HepG2 (cell line): ENCODE results near the gene ATPAF2. TPM values are rescaled to one million over a fixed set of nuclear protein-coding genes. Genes with fewer than 3 reads are reported as not detected.

ENCODE experiments used
- GTF3A ChIP-seq: sonication (generic); formaldehyde crosslinking; conservative IDR thresholded peaks from 2 replicates; pipeline ENCODE4 v1.4.0; 2020; ENCODE audit warnings: mild to moderate bottlenecking, missing genetic modification reagents
- HIVEP1 ChIP-seq: sonication (generic); formaldehyde crosslinking; IDR thresholded peaks from 2 replicates; pipeline ENCODE4 v1.4.0; 2020; ENCODE audit warnings: mild to moderate bottlenecking, missing genetic modification reagents
- HNF4G ChIP-seq, 2 experiments: sonication (generic) in 1 of 2; formaldehyde crosslinking in 1 of 2; IDR thresholded peaks; 2 replicates each; pipeline versions ENCODE4 v1.4.0 to v1.6.1; 2011 to 2020; ENCODE audit warnings: borderline replicate concordance in 2 of 2, low read depth in 2 of 2, mild to moderate bottlenecking in 2 of 2, low read length in 1 of 2, missing genetic modification reagents in 1 of 2, moderate library complexity in 1 of 2
- HOXA3 ChIP-seq: sonication (generic); formaldehyde crosslinking; IDR thresholded peaks from 2 replicates; pipeline ENCODE4 v1.5.0; 2020; ENCODE audit warnings: missing genetic modification reagents
- HOXA9 ChIP-seq: sonication (generic); formaldehyde crosslinking; IDR thresholded peaks from 2 replicates; pipeline ENCODE4 v1.8.1; 2022; ENCODE audit warnings: missing genetic modification reagents, mild to moderate bottlenecking, moderate library complexity, borderline replicate concordance
- KLF11 ChIP-seq: IDR thresholded peaks from 2 replicates; pipeline ENCODE4 v1.6.1; 2016; ENCODE audit warnings: missing compliant biosample characterization
- MEIS1 ChIP-seq: sonication (generic); formaldehyde crosslinking; IDR thresholded peaks from 2 replicates; pipeline ENCODE4 v1.9.0; 2021; ENCODE audit warnings: mild to moderate bottlenecking, missing genetic modification reagents, moderate library complexity, borderline replicate concordance
- MXD3 ChIP-seq: IDR thresholded peaks from 2 replicates; pipeline ENCODE4 v1.6.1; 2016; ENCODE audit warnings: mild to moderate bottlenecking, missing biosample characterization, missing genetic modification reagents
- NFYC ChIP-seq: IDR thresholded peaks from 2 replicates; pipeline ENCODE4 v1.6.1; 2016; ENCODE audit warnings: missing genetic modification reagents, missing compliant biosample characterization
- NR1H2 ChIP-seq: sonication (generic); formaldehyde crosslinking; IDR thresholded peaks from 2 replicates; pipeline ENCODE4 v1.8.1; 2022; ENCODE audit warnings: low read depth, missing genetic modification reagents, borderline replicate concordance
- SATB2 ChIP-seq: sonication (generic); formaldehyde crosslinking; IDR thresholded peaks from 2 replicates; pipeline ENCODE4 v1.5.0; 2020; ENCODE audit warnings: missing genetic modification reagents
- XBP1 ChIP-seq: sonication (generic); formaldehyde crosslinking; IDR thresholded peaks from 2 replicates; pipeline ENCODE4 v1.5.0; 2020; ENCODE audit warnings: missing genetic modification reagents
- ZC3H4 ChIP-seq: sonication (generic); formaldehyde crosslinking; IDR thresholded peaks from 2 replicates; pipeline ENCODE4 v1.4.0; 2020; ENCODE audit warnings: missing genetic modification reagents, borderline replicate concordance
- ZNF121 ChIP-seq: sonication (generic); formaldehyde crosslinking; IDR thresholded peaks from 2 replicates; pipeline ENCODE4 v1.5.0; 2020; ENCODE audit warnings: mild to moderate bottlenecking, missing genetic modification reagents
- ZNF180 ChIP-seq: sonication (generic); formaldehyde crosslinking; IDR thresholded peaks from 2 replicates; pipeline ENCODE4 v1.4.0; 2020; ENCODE audit warnings: low read depth, missing genetic modification reagents, borderline replicate concordance
- ZNF354B ChIP-seq: sonication (generic); formaldehyde crosslinking; IDR thresholded peaks from 2 replicates; pipeline ENCODE4 v1.8.0; 2022; ENCODE audit warnings: mild to moderate bottlenecking, missing genetic modification reagents
- ZNF367 ChIP-seq: sonication (generic); formaldehyde crosslinking; IDR thresholded peaks from 2 replicates; pipeline ENCODE4 v1.4.0; 2020; ENCODE audit warnings: missing genetic modification reagents, borderline replicate concordance
- ZNF430 ChIP-seq: sonication (generic); formaldehyde crosslinking; IDR thresholded peaks from 2 replicates; pipeline ENCODE4 v1.9.0; 2021; ENCODE audit warnings: mild to moderate bottlenecking, missing genetic modification reagents
- ZNF496 ChIP-seq: sonication (generic); formaldehyde crosslinking; IDR thresholded peaks from 2 replicates; pipeline ENCODE4 v1.8.1; 2023; ENCODE audit warnings: mild to moderate bottlenecking, moderate library complexity, missing genetic modification reagents; ENCODE audit not compliant: insufficient replicate concordance
- ZNF607 ChIP-seq: sonication (generic); formaldehyde crosslinking; IDR thresholded peaks from 2 replicates; pipeline ENCODE4 v1.5.1; 2020; ENCODE audit warnings: missing genetic modification reagents, mild to moderate bottlenecking, borderline replicate concordance
- polyA plus RNA-seq, 8 experiments: library from polyadenylated mRNA; depleted of rRNA in 3 of 8; stranded (reverse) in 7 of 8; unstranded in 1 of 8; fragments of >200 nt; fragmentation: Illumina TruSeq in 4 of 8; extraction: Trizol in 4 of 8; gene quantifications; 2 replicates each; pipeline versions ENCODE4 v1.2.1 to v1.2.3, GENCODE V29; 2011 to 2016; ENCODE audit warnings: low read depth in 4 of 8, missing spikeins in 1 of 8, mixed read lengths in 1 of 8; ENCODE audit not compliant: insufficient read depth in 1 of 8
- total RNA-seq, 5 experiments: library from RNA; depleted of rRNA; stranded (reverse); fragments of >200 nt; fragmentation: Illumina TruSeq; extraction: Trizol; gene quantifications; 2 replicates each; pipeline ENCODE4 v1.2.3, GENCODE V29; 2016; ENCODE audit warnings: low read depth in 1 of 5
- TF ChIP-seq, protein P1 (sequence below): sonication (generic); formaldehyde crosslinking; IDR thresholded peaks from 2 replicates; pipeline ENCODE4 v1.5.1; 2020; ENCODE audit warnings: mild to moderate bottlenecking, missing genetic modification reagents
- TF ChIP-seq, protein P2 (sequence below): IDR thresholded peaks from 2 replicates; pipeline ENCODE4 v1.6.1; 2012; ENCODE audit warnings: inconsistent platforms
- TF ChIP-seq, protein P3 (sequence below): sonication (generic); formaldehyde crosslinking; IDR thresholded peaks from 2 replicates; pipeline ENCODE4 v1.4.0; 2020; ENCODE audit warnings: missing genetic modification reagents, mild to moderate bottlenecking, borderline replicate concordance

Gene ATPAF2
- total and polyA plus RNA-seq, 2 of the 13 experiments (the other 11 are each of a cell fraction or from before 2014, with no cell fraction given) = 15.0 to 16.5 TPM

DNA sequence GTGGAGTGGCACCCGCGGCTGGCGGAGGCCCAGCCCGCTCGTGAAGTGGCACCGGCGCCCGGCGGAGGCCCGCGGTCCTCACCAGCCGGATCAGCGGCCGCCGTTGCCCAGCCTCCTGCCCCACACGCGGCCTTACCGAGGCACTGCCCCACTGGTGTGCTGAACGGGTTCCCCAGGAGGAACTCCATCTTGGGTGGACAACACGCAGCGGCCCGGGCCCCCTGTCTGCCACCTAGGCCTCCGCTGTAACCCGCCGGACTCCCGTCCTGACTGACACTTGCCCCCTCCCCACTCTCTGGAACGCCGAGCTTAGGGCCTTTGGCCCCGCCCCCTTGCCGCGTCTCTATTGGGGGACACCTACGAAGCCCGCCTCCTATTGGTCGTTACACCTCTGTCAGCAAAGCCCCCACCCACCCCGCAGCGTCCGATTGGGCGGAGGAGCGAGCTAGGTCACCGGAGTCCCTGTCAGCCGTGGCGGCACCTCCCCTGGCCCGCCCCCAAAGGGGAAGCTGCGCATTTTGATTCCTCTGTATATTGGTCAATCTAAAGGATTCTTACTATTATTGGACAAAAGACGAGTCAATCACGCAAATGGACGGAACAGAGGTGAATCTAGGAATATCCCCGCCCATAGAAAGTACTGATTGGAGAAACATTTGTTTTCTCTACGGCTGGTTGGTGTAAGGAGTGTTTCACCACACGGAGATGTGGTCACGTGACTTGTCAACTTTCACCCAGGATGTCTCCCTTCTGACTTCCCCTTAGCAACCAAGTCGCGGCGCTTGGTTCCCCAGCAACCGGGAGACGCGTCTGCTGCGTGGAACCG, 66.6 kb downstream of the ATPAF2 start, which contains the start of the genes DRC3 and TOM1L2 (continued):
- TF ChIP-seq, protein P1, sequence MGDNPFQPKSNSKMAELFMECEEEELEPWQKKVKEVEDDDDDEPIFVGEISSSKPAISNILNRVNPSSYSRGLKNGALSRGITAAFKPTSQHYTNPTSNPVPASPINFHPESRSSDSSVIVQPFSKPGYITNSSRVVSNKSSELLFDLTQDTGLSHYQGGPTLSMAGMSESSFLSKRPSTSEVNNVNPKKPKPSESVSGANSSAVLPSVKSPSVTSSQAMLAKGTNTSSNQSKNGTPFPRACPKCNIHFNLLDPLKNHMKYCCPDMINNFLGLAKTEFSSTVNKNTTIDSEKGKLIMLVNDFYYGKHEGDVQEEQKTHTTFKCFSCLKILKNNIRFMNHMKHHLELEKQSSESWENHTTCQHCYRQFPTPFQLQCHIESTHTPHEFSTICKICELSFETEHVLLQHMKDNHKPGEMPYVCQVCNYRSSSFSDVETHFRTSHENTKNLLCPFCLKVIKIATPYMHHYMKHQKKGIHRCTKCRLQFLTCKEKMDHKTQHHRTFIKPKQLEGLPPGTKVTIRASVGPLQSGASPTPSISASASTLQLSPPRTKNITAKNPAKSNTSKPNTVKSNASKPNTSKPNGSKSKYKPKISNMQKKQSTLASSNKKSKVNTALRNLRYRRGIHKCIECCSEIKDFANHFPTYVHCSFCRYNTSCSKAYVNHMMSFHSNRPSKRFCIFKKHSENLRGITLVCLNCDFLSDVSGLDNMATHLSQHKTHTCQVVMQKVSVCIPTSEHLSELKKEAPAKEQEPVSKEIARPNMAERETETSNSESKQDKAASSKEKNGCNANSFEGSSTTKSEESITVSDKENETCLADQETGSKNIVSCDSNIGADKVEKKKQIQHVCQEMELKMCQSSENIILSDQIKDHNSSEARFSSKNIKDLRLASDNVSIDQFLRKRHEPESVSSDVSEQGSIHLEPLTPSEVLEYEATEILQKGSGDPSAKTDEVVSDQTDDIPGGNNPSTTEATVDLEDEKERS (CRISPR knock-in tag) = no peak
- TF ChIP-seq ZNF430 (CRISPR knock-in tag) = 0 out of 2 replicates have a peak, but pooled peaks have one; percentile 48
- TF ChIP-seq XBP1 = no peak
- TF ChIP-seq, protein P2, sequence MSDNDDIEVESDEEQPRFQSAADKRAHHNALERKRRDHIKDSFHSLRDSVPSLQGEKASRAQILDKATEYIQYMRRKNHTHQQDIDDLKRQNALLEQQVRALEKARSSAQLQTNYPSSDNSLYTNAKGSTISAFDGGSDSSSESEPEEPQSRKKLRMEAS = no peak; the same call in 1 of the 2 replicates
- TF ChIP-seq HOXA3 (CRISPR knock-in tag) = peak; percentile 7; the same call in 1 of the 2 replicates
- peak; percentile 99 for TF ChIP-seq NFYC (CRISPR knock-in tag)
- TF ChIP-seq ZC3H4 (CRISPR knock-in tag) = no peak
- no peak for TF ChIP-seq NR1H2 (CRISPR knock-in tag)
- no peak for TF ChIP-seq ZNF607 (CRISPR knock-in tag)
- TF ChIP-seq ZNF354B = no peak
- TF ChIP-seq GTF3A = no peak
- no peak for TF ChIP-seq ZNF496
- TF ChIP-seq, protein P3, sequence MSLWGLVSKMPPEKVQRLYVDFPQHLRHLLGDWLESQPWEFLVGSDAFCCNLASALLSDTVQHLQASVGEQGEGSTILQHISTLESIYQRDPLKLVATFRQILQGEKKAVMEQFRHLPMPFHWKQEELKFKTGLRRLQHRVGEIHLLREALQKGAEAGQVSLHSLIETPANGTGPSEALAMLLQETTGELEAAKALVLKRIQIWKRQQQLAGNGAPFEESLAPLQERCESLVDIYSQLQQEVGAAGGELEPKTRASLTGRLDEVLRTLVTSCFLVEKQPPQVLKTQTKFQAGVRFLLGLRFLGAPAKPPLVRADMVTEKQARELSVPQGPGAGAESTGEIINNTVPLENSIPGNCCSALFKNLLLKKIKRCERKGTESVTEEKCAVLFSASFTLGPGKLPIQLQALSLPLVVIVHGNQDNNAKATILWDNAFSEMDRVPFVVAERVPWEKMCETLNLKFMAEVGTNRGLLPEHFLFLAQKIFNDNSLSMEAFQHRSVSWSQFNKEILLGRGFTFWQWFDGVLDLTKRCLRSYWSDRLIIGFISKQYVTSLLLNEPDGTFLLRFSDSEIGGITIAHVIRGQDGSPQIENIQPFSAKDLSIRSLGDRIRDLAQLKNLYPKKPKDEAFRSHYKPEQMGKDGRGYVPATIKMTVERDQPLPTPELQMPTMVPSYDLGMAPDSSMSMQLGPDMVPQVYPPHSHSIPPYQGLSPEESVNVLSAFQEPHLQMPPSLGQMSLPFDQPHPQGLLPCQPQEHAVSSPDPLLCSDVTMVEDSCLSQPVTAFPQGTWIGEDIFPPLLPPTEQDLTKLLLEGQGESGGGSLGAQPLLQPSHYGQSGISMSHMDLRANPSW (CRISPR knock-in tag) = no peak
- TF ChIP-seq HNF4G (IDR thresholded peaks at IDR 0.05; ENCODE audit: borderline replicate concordance, low read depth, low read length) = no peak
- TF ChIP-seq HNF4G (CRISPR knock-in tag; IDR thresholded peaks at IDR 0.05; ENCODE audit: borderline replicate concordance, low read depth) = no peak
- no peak for TF ChIP-seq KLF11
- no peak for TF ChIP-seq SATB2 (CRISPR knock-in tag)
- TF ChIP-seq HIVEP1 (CRISPR knock-in tag) = peak; percentile 41; the same call in 1 of the 2 replicates
- no peak for TF ChIP-seq HOXA9 (CRISPR knock-in tag)
- no peak for TF ChIP-seq ZNF180
- TF ChIP-seq MXD3 (CRISPR knock-in tag) = no peak
- TF ChIP-seq ZNF367 = no peak
- no peak for TF ChIP-seq ZNF121 (CRISPR knock-in tag)
- TF ChIP-seq MEIS1 (CRISPR knock-in tag) = no peak
